SK-N-SH treated with all-trans-retinoic acid at 6 μM for 48 hours (cell line): Measurements from ENCODE around the gene UBXN2A.

Experiments
- CREB5 ChIP-seq: fragments of 250-450 bp; sonication (Bioruptor Pico); IDR thresholded peaks from 2 replicates; pipeline ENCODE4 v1.5.1; 2020; ENCODE audit warnings: low read depth, mild to moderate bottlenecking, moderate library complexity
- OSR1 ChIP-seq: fragments of 250-450 bp; sonication (Bioruptor Pico); IDR thresholded peaks from 2 replicates; pipeline ENCODE4 v1.8.0; 2022; ENCODE audit warnings: moderate library complexity, mild to moderate bottlenecking, inconsistent platforms
- PPARA ChIP-seq: fragments of 250-450 bp; sonication (Bioruptor Pico); IDR thresholded peaks from 2 replicates; pipeline ENCODE4 v1.5.0; 2020; ENCODE audit warnings: mild to moderate bottlenecking, borderline replicate concordance
- TCF4 ChIP-seq: fragments of 250-450 bp; sonication (Bioruptor Pico); IDR thresholded peaks from 2 replicates; pipeline ENCODE4 v1.8.0; 2021; ENCODE audit warnings: mild to moderate bottlenecking, moderate library complexity, borderline replicate concordance
- ZNF70 ChIP-seq: fragments of 450-650 bp; formaldehyde crosslinking; IDR thresholded peaks from 2 replicates; pipeline ENCODE4 v1.5.0; 2020; ENCODE audit warnings: mild to moderate bottlenecking, moderate library complexity
- TF ChIP-seq, protein P1 (sequence below): fragments of 250-450 bp; sonication (Bioruptor Pico); IDR thresholded peaks from 2 replicates; pipeline ENCODE4 v1.8.0; 2020; ENCODE audit warnings: mild to moderate bottlenecking, moderate library complexity, borderline replicate concordance

DNA sequence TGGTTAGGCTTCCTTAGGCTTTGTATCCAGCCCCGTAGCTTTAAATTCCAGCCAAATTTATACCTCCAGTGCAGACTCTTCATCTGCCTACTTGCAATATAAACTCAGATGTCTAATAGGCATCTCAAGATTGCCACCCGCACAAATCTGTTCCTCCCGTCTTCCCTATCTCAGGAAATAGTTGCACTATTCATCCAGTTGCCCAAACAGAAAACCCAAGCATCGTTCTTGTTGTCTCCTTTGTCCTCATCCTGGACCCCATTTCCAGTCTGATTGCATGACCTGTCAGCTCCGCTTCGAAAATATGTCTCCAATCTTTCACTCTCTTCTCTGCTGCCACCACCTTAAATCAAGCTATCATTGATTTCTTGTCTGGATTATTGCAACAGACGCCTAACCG is 111.6 kb downstream of the UBXN2A start:
- TF ChIP-seq ZNF70 (CRISPR knock-in tag) (no peak), TCF4 (CRISPR knock-in tag) (no peak), CREB5 (CRISPR knock-in tag) (no peak), OSR1 (CRISPR knock-in tag) (no peak), PPARA (CRISPR knock-in tag) (no peak)
- TF ChIP-seq, protein P1, sequence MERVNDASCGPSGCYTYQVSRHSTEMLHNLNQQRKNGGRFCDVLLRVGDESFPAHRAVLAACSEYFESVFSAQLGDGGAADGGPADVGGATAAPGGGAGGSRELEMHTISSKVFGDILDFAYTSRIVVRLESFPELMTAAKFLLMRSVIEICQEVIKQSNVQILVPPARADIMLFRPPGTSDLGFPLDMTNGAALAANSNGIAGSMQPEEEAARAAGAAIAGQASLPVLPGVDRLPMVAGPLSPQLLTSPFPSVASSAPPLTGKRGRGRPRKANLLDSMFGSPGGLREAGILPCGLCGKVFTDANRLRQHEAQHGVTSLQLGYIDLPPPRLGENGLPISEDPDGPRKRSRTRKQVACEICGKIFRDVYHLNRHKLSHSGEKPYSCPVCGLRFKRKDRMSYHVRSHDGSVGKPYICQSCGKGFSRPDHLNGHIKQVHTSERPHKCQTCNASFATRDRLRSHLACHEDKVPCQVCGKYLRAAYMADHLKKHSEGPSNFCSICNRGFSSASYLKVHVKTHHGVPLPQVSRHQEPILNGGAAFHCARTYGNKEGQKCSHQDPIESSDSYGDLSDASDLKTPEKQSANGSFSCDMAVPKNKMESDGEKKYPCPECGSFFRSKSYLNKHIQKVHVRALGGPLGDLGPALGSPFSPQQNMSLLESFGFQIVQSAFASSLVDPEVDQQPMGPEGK (CRISPR knock-in tag): no peak
